HG03159 (cell line): ENCODE measurements around the gene IL1RL2.

Experiments
- ATAC-seq: cut with Tn5 transposase; IDR thresholded peaks from one replicate; pipeline ENCODE4 v1.9.1; 2021; ENCODE audit warnings: mild to moderate bottlenecking, moderate library complexity; ENCODE audit not compliant: unreplicated experiment

Gene IL1RL2

DNA sequence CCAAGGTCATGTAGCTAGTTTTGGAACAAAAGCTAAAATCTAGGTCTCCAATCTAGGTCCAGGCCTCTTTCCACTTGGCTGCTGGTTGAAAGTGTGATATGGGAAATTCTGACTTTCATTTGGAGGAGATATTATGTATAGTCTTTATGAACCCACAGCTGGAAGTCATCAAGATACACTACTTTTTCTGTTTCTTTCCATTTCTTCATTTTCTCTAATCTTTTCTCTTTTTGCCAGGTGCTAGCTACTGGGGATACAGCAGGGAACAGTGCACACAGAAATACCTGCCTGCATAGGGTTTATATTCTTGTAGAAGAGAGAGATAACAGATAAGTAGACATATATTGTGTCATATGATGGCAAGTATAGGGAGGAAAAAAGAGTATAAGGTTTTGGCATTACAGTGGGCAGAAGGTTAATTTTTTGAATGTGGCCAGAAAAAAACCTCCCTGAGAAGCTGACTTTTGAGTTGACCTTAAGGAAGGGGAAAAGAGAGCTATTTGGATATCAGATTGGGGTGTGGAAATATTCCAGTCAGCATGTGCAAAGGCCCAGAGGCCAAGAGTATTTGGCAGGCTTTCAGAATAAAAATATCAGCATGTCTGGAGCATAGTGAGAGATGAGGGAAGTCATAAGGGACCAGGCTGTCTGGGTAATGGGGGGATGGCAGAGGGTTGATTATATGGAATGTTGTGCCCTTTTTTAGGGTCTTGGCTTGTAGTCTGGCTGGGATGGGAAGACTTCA lies 28.6 kb upstream of the IL1RL2 start:
- no peak for ATAC-seq

DNA sequence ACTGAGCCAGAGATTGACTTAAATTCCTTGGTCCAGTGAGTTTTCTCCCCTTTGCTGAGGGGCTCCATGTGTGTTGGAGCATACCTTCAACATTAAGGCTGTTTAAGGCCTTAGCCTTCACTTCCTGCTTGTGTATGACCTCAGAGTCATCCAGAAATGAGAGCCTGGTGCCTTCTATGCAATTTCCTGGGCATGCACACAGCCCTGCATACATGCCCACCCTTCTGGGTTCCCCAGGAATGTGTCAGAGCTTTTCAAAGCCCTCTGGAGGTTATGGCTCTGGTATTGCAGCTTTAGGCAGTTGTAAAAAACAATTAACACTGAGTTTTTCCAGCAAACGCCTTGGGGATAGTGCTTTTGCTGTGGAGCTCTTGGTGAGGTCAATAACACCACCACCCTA lies 27.5 kb upstream of the IL1RL2 start:
- ATAC-seq: no peak

DNA sequence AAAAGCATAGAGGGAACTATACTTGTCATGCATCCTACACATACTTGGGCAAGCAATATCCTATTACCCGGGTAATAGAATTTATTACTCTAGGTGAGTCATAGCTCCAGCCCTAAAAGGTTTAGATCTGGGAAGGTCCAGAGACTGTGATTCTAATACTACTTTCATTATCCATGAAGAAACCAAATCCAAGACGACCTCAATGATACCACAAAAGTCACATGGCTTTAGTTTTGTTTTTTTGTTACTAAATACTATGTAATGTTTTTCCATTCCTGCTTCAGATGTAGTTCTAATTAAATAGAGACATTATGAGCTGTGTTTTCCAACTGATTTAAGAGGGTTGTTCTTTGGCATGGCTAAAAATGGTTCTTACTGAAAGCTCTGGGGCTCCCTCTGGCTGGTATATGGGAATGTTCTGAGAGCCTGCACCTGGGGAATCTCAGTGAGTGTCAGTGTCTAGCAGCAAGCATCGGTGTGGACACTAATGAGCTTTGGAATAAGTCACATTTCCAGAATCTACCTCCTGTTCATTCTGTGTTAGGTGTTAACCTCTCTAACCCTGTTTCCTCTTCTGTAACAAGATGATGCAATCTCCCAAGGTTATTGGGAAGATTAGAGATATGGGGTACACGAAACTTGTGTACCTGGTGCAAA lies 20.5 kb upstream of the IL1RL2 start:
- ATAC-seq: no peak

DNA sequence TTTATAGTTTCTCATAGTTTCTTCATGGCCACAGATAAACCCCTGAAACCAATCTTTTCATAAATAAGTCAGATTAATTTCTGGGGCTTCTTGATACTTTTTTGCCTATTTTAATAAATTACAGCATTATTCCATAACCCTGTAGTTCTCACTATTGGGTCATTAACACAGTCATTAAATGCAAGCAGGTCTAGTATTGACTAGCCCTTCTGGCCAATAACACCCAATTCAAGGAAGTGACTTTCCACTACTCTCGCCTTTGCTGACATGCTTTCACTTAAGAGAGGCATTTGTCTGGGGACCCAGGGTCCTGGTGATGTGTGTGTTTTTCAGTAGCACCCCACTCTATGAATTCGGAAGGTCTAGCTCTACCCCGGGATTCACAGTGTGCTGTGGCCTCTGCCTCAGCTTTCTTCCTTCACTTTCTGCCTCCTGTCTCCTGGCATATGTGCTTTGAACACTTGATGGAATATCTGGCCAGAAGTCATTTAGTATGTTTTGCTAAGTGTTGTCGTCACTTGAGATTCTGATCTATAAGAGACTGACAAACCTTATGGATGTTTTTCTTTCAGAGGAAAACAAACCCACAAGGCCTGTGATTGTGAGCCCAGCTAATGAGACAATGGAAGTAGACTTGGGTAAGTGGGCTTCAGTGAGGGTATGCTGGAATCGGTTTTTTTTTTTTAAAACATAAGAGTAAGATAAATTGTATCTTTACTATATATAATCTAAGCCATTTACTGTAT lies 18.6 kb upstream of the IL1RL2 start:
- no peak for ATAC-seq

DNA sequence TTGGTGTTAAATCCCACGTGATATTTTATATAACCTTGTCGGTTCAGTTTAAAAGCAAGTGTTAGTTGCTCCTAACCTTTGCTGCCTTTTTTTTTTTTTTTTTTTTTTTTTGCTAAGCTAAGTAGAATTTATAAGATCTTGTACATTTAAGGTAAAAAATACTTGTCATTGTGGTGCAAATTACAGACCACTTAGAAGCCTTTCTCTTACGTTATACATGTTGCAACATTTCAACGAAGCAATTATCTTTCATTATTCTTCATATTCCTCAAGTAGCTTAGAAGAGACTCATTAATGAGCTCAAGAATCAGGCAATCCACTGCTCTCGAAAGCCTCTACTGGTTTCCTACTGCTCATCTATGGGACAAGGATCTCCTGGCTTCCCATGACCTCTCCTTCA lies 14.9 kb upstream of the IL1RL2 start:
- no peak for ATAC-seq

DNA sequence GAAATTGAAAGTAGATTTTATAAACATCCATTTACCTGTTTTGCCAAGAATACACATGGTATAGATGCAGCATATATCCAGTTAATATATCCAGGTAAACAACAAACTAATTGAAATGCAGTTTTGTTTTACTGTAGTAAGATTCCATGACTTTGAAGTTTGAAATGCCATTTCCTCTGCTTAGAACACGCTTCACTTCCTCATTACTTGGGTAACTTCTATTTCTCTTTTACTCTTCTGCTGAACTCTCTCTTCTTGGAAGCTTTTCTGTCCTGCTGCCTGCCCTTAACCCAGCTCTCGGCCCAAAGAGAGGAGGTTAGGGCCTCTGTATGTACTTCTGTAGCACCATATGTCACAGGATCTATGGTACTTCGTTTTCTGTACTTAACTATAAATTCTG lies 14.1 kb upstream of the IL1RL2 start:
- ATAC-seq: no peak

DNA sequence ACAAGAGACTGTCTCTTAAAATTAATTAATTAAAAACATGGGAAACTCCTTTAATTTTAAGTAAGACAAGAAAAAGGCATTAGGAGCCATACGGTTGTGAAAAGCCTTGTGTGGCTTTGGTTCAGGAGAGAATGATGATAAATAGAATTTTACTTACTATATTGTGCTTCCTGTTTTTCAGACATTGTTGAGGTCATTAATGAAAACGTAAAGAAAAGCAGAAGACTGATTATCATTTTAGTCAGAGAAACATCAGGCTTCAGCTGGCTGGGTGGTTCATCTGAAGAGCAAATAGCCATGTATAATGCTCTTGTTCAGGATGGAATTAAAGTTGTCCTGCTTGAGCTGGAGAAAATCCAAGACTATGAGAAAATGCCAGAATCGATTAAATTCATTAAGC lies 10.7 kb upstream of the IL1RL2 start:
- no peak for ATAC-seq

DNA sequence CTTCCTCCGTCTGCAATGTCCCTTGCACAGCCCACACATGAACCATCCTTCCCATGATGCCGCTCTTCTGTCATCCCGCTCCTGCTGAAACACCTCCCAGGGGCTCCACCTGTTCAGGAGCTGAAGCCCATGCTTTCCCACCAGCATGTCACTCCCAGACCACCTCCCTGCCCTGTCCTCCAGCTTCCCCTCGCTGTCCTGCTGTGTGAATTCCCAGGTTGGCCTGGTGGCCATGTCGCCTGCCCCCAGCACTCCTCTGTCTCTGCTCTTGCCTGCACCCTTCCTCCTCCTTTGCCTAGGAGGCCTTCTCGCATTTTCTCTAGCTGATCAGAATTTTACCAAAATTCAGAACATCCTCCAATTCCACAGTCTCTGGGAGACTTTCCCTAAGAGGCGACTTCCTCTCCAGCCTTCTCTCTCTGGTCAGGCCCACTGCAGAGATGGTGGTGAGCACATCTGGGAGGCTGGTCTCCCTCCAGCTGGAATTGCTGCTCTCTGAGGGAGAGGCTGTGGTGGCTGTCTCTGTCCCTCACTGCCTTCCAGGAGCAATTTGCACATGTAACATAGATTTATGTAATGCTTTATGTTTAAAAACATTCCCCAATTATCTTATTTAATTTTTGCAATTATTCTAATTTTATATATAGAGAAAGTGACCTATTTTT lies 8.9 kb upstream of the IL1RL2 start:
- no peak for ATAC-seq

DNA sequence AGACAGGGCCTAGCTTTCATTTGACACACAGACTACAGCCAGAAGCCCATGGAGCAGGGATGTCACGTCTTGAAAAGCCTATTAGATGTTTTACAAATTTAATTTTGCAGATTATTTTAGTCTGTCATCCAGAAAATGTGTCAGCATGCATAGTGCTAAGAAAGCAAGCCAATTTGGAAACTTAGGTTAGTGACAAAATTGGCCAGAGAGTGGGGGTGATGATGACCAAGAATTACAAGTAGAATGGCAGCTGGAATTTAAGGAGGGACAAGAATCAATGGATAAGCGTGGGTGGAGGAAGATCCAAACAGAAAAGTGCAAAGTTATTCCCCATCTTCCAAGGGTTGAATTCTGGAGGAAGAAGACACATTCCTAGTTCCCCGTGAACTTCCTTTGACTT lies 7.8 kb upstream of the IL1RL2 start:
- no peak for ATAC-seq

DNA sequence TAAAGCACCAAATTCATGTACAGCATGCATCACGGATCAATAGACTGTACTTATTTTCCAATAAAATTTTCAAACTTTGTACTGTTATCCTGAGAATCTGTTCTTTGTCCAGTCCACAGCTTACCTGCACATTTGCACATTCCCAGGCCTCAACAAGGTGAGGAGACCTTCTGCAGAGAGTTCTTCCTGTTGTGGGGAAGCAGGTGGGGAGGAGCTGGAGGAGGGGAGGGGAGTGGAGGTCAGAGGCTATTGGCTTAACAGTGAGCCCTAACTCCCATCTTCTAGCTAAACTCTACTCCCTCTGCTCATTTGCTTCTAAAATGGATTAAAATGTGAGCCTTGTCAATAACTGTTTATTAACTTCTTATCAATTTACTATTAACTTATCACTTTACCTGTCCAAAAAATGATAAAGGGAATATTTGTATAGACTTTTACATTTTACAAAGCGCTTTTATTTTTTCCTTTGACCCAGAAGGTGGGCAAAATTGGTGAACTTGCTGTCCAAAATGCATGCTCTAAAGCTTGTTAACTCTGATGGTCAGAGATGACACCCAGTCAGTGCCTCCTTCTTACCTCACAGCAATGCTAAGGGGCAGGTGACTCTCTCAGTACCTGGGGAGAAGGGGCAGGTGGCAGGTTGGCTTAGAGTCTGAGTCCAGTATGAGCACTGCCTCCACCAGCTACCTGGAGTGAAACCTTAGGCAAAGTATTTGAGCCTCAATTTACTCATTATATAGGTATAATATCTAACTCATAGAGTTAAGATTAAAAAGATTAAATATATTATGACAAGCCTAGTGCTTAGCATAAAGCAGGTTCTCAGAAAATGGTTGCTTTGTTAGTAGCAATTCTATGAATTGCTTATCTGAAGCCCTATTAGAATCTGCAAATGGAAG lies 6.8 kb upstream of the IL1RL2 start:
- ATAC-seq: no peak

DNA sequence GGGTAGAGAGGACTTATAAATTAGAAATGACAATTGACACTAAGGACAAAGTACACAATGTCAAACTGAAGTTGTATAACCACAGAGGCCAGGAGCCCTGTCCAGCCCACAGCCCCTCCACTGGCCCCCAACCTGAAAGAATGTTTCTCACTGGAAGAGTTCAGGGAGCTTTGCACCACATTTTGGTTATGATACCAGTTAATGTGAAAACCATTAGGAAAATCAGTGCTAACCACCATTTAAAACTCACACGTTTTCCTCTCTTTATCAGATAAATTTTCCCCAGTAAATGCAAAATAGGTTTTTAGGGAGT lies 6.2 kb upstream of the IL1RL2 start:
- no peak for ATAC-seq

DNA sequence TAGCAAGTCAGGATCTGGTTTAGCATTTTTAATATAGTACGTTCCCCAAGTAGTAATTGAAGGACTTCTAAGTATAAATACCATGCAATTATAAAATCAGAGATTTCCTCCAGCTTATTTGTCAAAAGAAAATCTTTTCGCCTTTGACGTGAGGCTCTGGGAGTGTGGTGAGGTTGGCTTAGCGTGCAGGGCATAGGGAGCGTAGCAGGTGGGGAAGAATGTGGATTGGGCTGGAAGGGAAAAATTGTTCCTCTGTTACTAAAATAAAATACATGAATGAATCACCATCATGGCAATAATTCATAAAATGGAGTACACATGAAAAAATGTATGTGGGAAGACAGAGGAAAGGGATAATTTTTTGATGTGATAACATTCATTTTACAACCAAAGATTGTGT lies 5.4 kb upstream of the IL1RL2 start:
- ATAC-seq: no peak

DNA sequence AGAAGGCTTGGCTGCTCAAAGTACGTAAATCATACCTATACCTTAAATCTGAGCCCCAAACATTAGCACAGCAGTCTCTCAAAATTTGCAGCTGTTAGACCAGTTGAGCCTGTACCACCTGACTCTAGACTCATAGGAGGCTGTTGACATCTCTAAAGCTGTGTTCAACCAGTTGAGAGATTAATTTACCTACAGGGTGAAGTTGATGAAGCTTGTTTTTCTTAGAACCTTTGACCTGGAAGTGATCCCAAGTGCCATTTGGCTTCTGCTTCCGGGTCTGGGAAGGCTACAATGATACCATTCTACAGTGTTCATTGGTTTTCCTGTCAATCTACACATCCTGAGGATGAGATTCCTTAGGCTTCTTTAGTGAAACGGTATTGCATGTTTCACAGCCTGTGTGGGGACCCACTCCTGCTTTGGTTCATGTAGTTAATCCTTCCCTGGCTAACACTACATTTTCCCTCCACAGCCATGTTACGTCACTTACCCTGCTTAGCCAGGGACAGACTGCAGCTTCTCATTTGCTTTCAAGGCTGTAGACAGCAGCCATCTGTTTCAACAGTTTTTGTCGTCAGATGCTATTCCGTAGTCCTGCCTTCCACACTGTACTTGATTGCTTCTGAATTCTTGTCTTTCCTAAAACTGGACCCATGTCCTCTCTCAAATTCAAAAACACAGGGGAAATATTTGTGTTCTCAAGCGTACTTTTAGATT lies 4.7 kb upstream of the IL1RL2 start:
- ATAC-seq: no peak

DNA sequence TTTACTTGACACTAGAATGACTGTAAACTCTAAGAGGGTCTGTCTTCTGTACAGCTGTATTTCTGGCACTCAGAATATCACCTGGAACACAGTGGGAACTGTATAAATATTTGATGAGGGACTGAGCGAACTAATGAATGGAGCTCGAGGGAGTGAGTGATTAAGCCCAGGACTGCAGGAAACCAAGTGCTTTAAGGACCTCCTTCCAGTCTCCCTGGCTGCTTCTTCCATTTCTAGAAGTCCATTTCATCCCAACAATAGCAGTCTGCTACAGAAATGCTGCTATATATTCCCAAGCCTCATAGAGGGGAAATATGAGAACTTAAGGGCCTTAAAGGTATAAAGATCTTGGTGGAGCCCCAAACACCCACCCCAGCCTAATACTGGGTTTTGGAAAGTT lies 2.8 kb upstream of the IL1RL2 start:
- ATAC-seq: no peak

DNA sequence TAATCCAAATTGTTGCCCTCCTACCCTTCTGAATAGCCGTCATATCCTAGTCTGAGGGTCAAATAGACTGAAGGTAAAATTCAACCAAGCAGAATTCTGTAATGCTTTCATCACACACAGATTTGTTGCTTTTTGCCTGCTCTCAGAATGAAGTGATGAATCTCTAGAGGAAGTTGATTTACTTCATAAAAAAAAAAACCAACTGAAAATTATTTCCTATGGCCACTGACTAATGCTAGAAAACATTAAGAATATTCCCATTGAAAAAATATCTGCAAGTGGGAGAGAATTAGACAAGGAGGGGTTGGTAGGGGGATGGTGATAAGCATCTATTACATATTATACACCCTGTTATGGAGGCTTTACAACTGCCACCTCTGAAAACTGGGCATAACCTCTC lies 2.3 kb upstream of the IL1RL2 start:
- ATAC-seq: no peak

DNA sequence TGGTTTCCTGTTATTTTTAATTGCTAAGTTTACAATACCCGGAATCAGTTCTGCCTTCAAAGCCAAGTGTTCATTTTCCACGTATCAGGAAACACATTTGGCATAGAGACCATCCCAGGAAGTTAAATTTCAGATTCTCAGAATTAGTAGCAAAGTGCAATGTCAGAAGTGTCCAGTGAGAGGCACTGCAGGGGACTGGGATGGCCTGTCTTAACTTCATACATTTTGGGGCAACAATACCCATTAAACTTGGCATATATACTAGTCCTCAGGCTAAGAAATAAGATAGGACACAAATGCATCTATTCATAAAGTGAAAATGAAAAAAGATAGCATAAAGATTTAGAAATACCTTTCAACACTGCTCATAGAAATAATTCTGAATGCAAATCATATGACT lies 1.5 kb upstream of the IL1RL2 start:
- ATAC-seq: no peak

DNA sequence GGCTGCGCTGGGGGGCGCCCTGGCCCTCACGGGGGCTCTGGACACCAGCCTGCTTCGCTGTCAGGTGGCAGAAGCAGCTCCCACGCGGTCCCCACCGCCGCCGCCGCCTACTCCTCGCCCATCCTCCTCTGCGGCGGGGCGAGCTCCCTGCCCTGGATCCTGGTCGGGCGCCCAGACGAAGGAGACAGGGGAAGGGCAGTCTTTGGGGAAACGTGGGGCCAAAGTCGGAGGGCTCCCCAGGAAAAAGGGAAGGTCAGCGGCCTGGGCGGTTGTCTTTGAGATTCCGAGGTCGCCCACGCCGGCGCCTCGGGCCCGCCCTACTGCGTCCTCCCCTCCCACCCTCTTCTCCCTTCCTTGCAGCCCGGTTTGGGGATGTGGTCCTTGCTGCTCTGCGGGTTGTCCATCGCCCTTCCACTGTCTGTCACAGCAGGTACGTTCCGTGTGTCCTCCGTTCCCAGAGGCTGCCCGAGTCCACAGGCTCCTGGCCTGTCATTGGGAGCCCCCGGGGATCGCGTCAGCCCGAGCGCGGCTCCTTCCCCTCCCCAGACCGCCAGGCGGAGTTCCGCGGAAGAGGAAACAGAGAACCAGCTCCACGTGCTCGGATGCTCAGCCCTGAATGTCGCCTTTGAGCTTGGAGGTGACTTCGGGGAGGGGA lies 800 bp downstream of the IL1RL2 start:
- no peak for ATAC-seq

DNA sequence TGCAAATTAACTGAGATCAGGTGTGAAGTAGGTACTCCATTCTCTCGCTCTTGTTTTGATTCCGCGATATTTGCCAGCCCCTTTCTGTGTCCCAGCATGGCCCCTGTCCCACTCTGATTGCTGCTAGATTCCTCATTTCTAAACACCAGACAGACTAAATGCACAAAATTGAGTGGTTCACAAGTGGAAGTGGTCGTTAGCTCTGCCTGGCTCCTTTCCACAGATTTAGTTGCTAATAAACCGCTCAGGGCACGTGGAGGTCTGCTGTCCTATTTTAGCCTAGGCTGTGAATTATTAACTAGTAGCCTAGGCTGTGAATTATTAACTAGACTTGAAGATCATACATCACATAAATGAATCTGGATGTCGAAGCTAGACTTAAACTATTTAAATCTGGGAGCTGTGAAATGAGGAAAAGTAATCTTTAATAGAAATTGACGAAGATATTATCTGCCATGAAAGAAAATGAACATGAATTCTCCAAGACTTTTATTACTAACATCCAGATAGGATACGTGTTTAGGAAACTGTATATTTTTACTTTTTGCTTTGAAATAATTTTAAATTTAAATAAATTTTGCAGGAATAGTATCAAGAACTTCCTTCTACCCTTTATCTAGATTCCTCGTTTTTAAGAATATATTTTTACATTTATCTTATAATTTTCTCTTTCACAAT lies 3.7 kb downstream of the IL1RL2 start:
- ATAC-seq: no peak

DNA sequence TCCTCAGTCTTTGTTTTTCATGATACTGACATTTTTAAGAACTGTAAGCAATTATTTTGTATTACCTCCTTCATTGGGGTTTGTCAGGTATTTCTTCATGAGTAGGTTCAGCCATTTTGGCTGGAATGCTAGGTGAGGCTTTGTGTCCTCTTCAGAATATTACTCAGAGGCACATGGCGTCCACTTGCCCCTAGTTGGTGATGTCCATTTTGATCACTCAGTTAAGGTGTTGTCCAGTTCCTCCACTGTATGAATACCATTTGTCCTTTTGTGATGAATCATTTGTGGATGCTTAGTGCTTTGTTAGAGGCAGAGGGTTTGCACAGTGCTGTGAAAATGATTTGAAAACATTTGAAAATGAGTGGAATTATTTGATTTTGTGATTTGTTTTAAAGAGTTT lies 4.7 kb downstream of the IL1RL2 start:
- no peak for ATAC-seq
